ENCODE data around the gene IGSF10. TPM values are rescaled to one million over a fixed set of nuclear protein-coding genes. Genes with fewer than 3 reads are reported as not detected.

The IGSF10 gene
- total and polyA plus RNA-seq, 5 donors from 2014 or later, result 0.07 TPM; not detected in 4

DNA sequence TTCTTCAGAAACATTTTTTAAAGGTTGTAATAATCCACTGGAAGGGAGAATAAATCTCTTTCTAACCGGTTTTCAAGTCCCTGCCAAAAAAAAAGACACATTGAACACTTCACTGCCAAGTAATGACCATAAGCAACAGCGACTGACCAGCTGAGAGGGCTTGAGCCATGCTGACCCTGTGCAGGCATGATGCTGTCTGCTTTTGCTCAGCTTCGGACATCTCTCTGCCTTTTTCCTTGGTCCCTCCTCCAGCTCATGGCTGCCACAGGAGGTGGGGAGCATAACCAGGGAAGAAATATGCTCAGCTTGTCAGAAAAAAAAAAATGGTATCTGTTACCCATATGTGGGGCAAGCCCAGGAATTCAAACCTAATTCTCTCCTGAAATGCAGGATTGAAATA, 1.5 kb downstream of the IGSF10 start:
- no peaks in the 10 kb centered on the region for H3K9me3 ChIP-seq (ENCODE audit: control insufficient read depth in 2 of 2, low read length in 2 of 2)
- no peaks in the 10 kb centered on the region for H3K36me3 Mint-ChIP-seq
- H3K27ac Mint-ChIP-seq, result no peak overlapping the region
- H3K9me3 Mint-ChIP-seq, result no peaks in the 10 kb centered on the region
- no peaks in the 10 kb centered on the region for H3K4me1 Mint-ChIP-seq
- H3K27ac ChIP-seq (ENCODE audit: insufficient read depth, low read length, poor library complexity, severe bottlenecking), result no peak overlapping the region
- no peak overlapping the region for H3K4me3 Mint-ChIP-seq
- H3K4me3 ChIP-seq (ENCODE audit: low read depth, low read length), result no peak overlapping the region
- no peak for DNase-seq
- H3K27me3 Mint-ChIP-seq, result peaks cover 30% of the 10 kb centered on the region
- H3K27me3 ChIP-seq (ENCODE audit: control insufficient read depth, insufficient read depth, low read length), result peaks cover 20% of the 10 kb centered on the region
- no peaks in the 10 kb centered on the region for H3K4me1 ChIP-seq (ENCODE audit: control insufficient read depth, insufficient read depth, low read length, poor library complexity, severe bottlenecking)
- H3K36me3 ChIP-seq (ENCODE audit: control insufficient read depth, insufficient read depth, low read length), result no peaks in the 10 kb centered on the region
- no peak for ATAC-seq (ENCODE audit: low read depth in 2 of 2)

DNA sequence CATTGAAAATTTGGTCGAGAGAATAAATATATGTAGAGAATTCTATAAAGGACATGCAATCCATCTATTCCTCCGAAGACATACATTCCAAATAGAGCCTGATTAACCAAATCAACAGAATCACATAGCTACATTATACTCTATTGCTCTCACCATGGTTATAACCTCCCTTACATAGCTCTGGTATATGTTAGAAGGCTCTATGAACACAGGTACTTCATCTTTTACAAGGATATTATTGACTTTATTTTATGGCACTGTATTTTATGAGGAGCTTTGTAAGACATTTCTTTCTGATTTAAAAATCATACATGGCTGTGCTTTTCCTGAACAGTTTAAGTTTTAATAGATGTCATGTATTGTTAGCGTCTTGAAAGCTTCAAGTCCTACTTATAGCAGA, 4.8 kb downstream of the IGSF10 start:
- H3K27ac ChIP-seq (ENCODE audit: insufficient read depth, low read length, poor library complexity, severe bottlenecking), result no peak overlapping the region
- Mint-ChIP-seq H3K27ac (no peak overlapping the region), H3K4me1 (no peaks in the 10 kb centered on the region), H3K9me3 (no peaks in the 10 kb centered on the region), H3K4me3 (no peak overlapping the region), H3K36me3 (no peaks in the 10 kb centered on the region), H3K27me3 (peaks cover 13% of the 10 kb centered on the region)
- no peak overlapping the region for H3K4me3 ChIP-seq (ENCODE audit: low read depth, low read length)
- DNase-seq (no peak), ATAC-seq (ENCODE audit: low read depth in 2 of 2) (no peak)
- no peaks in the 10 kb centered on the region for H3K9me3 ChIP-seq (ENCODE audit: control insufficient read depth in 2 of 2, low read length in 2 of 2)
- H3K36me3 ChIP-seq (ENCODE audit: control insufficient read depth, insufficient read depth, low read length), result no peaks in the 10 kb centered on the region
- peaks cover 14% of the 10 kb centered on the region for H3K27me3 ChIP-seq (ENCODE audit: control insufficient read depth, insufficient read depth, low read length)
- H3K4me1 ChIP-seq (ENCODE audit: control insufficient read depth, insufficient read depth, low read length, poor library complexity, severe bottlenecking), result no peaks in the 10 kb centered on the region

GRCh38 chr3:151452841-151453240, 8.0 kb downstream of the IGSF10 start:
- no peaks in the 10 kb centered on the region for H3K4me1 Mint-ChIP-seq
- H3K27me3 Mint-ChIP-seq, result no peaks in the 10 kb centered on the region
- no peak for DNase-seq
- H3K4me1 ChIP-seq (ENCODE audit: control insufficient read depth, insufficient read depth, low read length, poor library complexity, severe bottlenecking), result no peaks in the 10 kb centered on the region
- ATAC-seq (ENCODE audit: low read depth in 2 of 2), result no peak
- no peaks in the 10 kb centered on the region for H3K9me3 ChIP-seq (ENCODE audit: control insufficient read depth in 2 of 2, low read length in 2 of 2)
- no peak overlapping the region for H3K4me3 ChIP-seq (ENCODE audit: low read depth, low read length)
- no peak overlapping the region for H3K4me3 Mint-ChIP-seq
- H3K36me3 ChIP-seq (ENCODE audit: control insufficient read depth, insufficient read depth, low read length), result no peaks in the 10 kb centered on the region
- H3K27ac Mint-ChIP-seq, result no peak overlapping the region
- no peak overlapping the region for H3K27ac ChIP-seq (ENCODE audit: insufficient read depth, low read length, poor library complexity, severe bottlenecking)
- no peaks in the 10 kb centered on the region for H3K36me3 Mint-ChIP-seq
- H3K9me3 Mint-ChIP-seq, result no peaks in the 10 kb centered on the region
- no peaks in the 10 kb centered on the region for H3K27me3 ChIP-seq (ENCODE audit: control insufficient read depth, insufficient read depth, low read length)

DNA sequence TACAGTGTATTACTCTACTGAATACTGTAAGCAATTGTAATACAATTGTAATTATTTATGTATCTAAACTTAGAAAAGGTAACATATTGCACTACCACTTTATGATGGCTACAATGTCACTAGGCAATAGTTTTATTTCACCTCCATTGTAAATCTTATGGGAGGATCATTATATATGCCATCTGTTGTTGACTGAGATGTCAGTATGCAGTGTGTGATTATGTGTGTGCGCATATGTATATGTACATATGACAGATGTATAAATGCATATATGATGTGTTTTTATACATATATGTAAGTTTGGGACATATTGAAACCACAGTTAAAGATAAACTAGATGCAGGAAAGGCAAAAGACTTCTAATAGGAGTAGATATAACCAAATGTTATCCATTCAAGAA, 8.5 kb downstream of the IGSF10 start:
- Mint-ChIP-seq H3K36me3 (no peaks in the 10 kb centered on the region), H3K27ac (no peak overlapping the region), H3K9me3 (no peaks in the 10 kb centered on the region), H3K27me3 (no peaks in the 10 kb centered on the region), H3K4me1 (no peaks in the 10 kb centered on the region), H3K4me3 (no peak overlapping the region)
- Histone ChIP-seq H3K4me3 (ENCODE audit: low read depth, low read length) (no peak overlapping the region), H3K4me1 (ENCODE audit: control insufficient read depth, insufficient read depth, low read length, poor library complexity, severe bottlenecking) (no peaks in the 10 kb centered on the region), H3K27me3 (ENCODE audit: control insufficient read depth, insufficient read depth, low read length) (no peaks in the 10 kb centered on the region), H3K9me3 (ENCODE audit: control insufficient read depth in 2 of 2, low read length in 2 of 2) (no peaks in the 10 kb centered on the region), H3K36me3 (ENCODE audit: control insufficient read depth, insufficient read depth, low read length) (no peaks in the 10 kb centered on the region), H3K27ac (ENCODE audit: insufficient read depth, low read length, poor library complexity, severe bottlenecking) (no peak overlapping the region)
- no peak for DNase-seq
- no peak for ATAC-seq (ENCODE audit: low read depth in 2 of 2)

DNA sequence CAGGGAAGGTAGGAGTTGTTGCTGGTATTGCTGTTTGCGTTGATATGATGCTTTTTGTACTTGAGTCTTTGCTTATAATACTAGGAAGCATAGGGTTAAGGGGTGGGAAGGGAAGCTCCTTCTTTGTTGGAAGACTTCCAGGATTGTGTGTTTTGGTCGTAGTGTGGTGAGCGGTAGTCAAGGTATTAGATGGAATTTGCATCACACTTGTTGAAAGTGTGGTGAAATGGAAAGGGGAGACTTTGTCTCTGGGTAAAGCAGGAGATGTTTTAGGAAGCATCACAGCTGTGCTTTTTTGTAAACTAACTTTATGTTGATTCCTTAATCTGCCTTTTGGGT, 14.9 kb downstream of the IGSF10 start:
- ATAC-seq (ENCODE audit: low read depth in 2 of 2) (no peak), DNase-seq (no peak)
- Mint-ChIP-seq H3K9me3 (peaks cover 0 to 2% (median 0%) of the 10 kb centered on the region in 7 donors), H3K27me3 (no peaks in the 10 kb centered on the region), H3K4me1 (no peaks in the 10 kb centered on the region), H3K4me3 (no peak overlapping the region), H3K36me3 (no peaks in the 10 kb centered on the region), H3K27ac (no peak overlapping the region)
- Histone ChIP-seq H3K4me3 (ENCODE audit: low read depth, low read length) (no peak overlapping the region), H3K27me3 (ENCODE audit: control insufficient read depth, insufficient read depth, low read length) (no peaks in the 10 kb centered on the region), H3K36me3 (ENCODE audit: control insufficient read depth, insufficient read depth, low read length) (no peaks in the 10 kb centered on the region), H3K4me1 (ENCODE audit: control insufficient read depth, insufficient read depth, low read length, poor library complexity, severe bottlenecking) (no peaks in the 10 kb centered on the region), H3K27ac (ENCODE audit: insufficient read depth, low read length, poor library complexity, severe bottlenecking) (no peak overlapping the region), H3K9me3 (ENCODE audit: control insufficient read depth in 2 of 2, low read length in 2 of 2) (no peaks in the 10 kb centered on the region)

DNA sequence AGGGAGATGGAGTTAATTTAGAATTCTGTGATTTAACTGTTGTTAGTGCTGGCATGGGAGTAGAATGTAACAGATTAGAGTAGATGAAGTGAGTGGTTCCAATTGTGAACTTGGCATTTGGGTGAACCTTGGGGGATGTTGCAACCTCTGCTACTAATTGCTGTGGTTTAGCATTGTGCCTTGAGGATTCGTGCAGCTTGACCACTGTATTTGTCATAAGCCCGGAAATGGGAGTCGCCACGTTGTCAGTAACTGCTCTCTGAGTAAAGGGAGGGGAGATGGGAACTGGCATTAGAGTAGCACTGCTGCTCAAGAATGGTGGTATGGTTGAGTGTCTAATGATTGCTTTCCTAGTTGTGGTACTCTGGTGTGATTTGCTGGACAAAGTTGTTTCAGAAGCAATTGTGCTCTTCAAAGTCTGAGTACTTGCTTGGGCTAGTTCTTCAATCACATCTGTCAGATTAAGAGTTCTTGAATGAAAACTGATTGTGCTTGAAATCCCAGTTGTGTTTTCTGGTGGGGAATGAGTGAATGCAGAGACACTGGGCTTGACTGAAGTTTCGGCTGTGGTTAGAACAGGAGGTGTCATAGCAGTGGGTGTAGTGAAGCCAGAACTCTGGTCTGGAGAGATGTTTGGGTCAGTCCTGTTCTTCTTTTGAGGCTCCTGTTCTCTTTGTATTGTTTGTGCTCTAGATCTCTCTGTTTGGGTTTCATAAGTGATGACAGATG, 15.4 kb downstream of the IGSF10 start:
- no peaks in the 10 kb centered on the region for H3K27me3 Mint-ChIP-seq
- H3K4me1 Mint-ChIP-seq, result no peaks in the 10 kb centered on the region
- H3K9me3 Mint-ChIP-seq, result peaks cover 0 to 2% (median 0%) of the 10 kb centered on the region in 7 donors
- H3K27me3 ChIP-seq (ENCODE audit: control insufficient read depth, insufficient read depth, low read length), result no peaks in the 10 kb centered on the region
- H3K36me3 Mint-ChIP-seq, result no peaks in the 10 kb centered on the region
- no peak for ATAC-seq (ENCODE audit: low read depth in 2 of 2)
- H3K27ac Mint-ChIP-seq, result no peak overlapping the region
- no peak for DNase-seq
- H3K27ac ChIP-seq (ENCODE audit: insufficient read depth, low read length, poor library complexity, severe bottlenecking), result no peak overlapping the region
- H3K4me3 Mint-ChIP-seq, result no peak overlapping the region
- H3K4me1 ChIP-seq (ENCODE audit: control insufficient read depth, insufficient read depth, low read length, poor library complexity, severe bottlenecking), result no peaks in the 10 kb centered on the region
- H3K9me3 ChIP-seq (ENCODE audit: control insufficient read depth in 2 of 2, low read length in 2 of 2), result no peaks in the 10 kb centered on the region
- H3K36me3 ChIP-seq (ENCODE audit: control insufficient read depth, insufficient read depth, low read length), result no peaks in the 10 kb centered on the region
- H3K4me3 ChIP-seq (ENCODE audit: low read depth, low read length), result no peak overlapping the region

GRCh38 chr3:151443583-151443982, 17.3 kb downstream of the IGSF10 start:
- no peak for DNase-seq
- Histone ChIP-seq H3K27me3 (ENCODE audit: control insufficient read depth, insufficient read depth, low read length) (no peaks in the 10 kb centered on the region), H3K4me1 (ENCODE audit: control insufficient read depth, insufficient read depth, low read length, poor library complexity, severe bottlenecking) (no peaks in the 10 kb centered on the region), H3K27ac (ENCODE audit: insufficient read depth, low read length, poor library complexity, severe bottlenecking) (no peak overlapping the region), H3K9me3 (ENCODE audit: control insufficient read depth in 2 of 2, low read length in 2 of 2) (no peaks in the 10 kb centered on the region), H3K4me3 (ENCODE audit: low read depth, low read length) (no peak overlapping the region), H3K36me3 (ENCODE audit: control insufficient read depth, insufficient read depth, low read length) (no peaks in the 10 kb centered on the region)
- no peaks in the 10 kb centered on the region for H3K4me1 Mint-ChIP-seq
- H3K27ac Mint-ChIP-seq, result no peak overlapping the region
- no peak overlapping the region for H3K4me3 Mint-ChIP-seq
- peaks cover 5% of the 10 kb centered on the region for H3K27me3 Mint-ChIP-seq
- no peaks in the 10 kb centered on the region for H3K36me3 Mint-ChIP-seq
- peaks cover 0 to 2% (median 0%) of the 10 kb centered on the region in 7 donors for H3K9me3 Mint-ChIP-seq
- no peak for ATAC-seq (ENCODE audit: low read depth in 2 of 2)

GRCh38 chr3:151440940-151441339, 19.9 kb downstream of the IGSF10 start:
- H3K9me3 Mint-ChIP-seq, result peaks cover 0 to 2% (median 0%) of the 10 kb centered on the region in 7 donors
- H3K4me1 Mint-ChIP-seq, result no peaks in the 10 kb centered on the region
- DNase-seq (no peak), ATAC-seq (ENCODE audit: low read depth in 2 of 2) (no peak)
- Histone ChIP-seq H3K9me3 (ENCODE audit: control insufficient read depth in 2 of 2, low read length in 2 of 2) (no peaks in the 10 kb centered on the region), H3K4me1 (ENCODE audit: control insufficient read depth, insufficient read depth, low read length, poor library complexity, severe bottlenecking) (no peaks in the 10 kb centered on the region), H3K4me3 (ENCODE audit: low read depth, low read length) (no peak overlapping the region), H3K36me3 (ENCODE audit: control insufficient read depth, insufficient read depth, low read length) (no peaks in the 10 kb centered on the region), H3K27me3 (ENCODE audit: control insufficient read depth, insufficient read depth, low read length) (no peaks in the 10 kb centered on the region), H3K27ac (ENCODE audit: insufficient read depth, low read length, poor library complexity, severe bottlenecking) (no peak overlapping the region)
- no peak overlapping the region for H3K27ac Mint-ChIP-seq
- H3K36me3 Mint-ChIP-seq, result no peaks in the 10 kb centered on the region
- H3K27me3 Mint-ChIP-seq, result peaks cover 5% of the 10 kb centered on the region
- no peak overlapping the region for H3K4me3 Mint-ChIP-seq

Data from CD4-positive, CD25-positive, alpha-beta regulatory T cell (primary cell).